Kidney (tissue), 14 donors: Measurements from ENCODE around the gene PTPN1. TPM values are rescaled to one million over a fixed set of nuclear protein-coding genes. Genes with fewer than 3 reads are reported as not detected.

Experiments
- DNase-seq, 5 donors: peaks; one replicate each; pipeline ENCODE4 v3.0.0-alpha.2; 2013 to 2020
- FAIRE-seq: peaks from 2 replicates; lab custom pipeline; 2012; peaks lifted over from hg19 to GRCh38; lab: Jason Lieb, UNC
- H3K27ac ChIP-seq, 2 donors: one replicate each; pipeline ENCODE4 v1.7.0; 2013; ENCODE audit warnings: low read depth in 2 of 2, low read length in 2 of 2, inconsistent platforms in 1 of 2
- H3K27me3 ChIP-seq: one replicate; pipeline ENCODE4 v1.7.1; 2013; ENCODE audit warnings: low read length, inconsistent platforms; ENCODE audit not compliant: control insufficient read depth, insufficient read depth
- H3K36me3 ChIP-seq, 3 donors: one replicate each; pipeline versions ENCODE4 v1.7.0 to v1.7.1; 2013; ENCODE audit warnings: low read length in 3 of 3, control low read depth in 1 of 3, inconsistent platforms in 1 of 3; ENCODE audit not compliant: insufficient read depth in 3 of 3, control insufficient read depth in 2 of 3
- H3K4me1 ChIP-seq, 3 donors: one replicate each; pipeline versions ENCODE4 v1.7.0 to v1.7.1; 2013; ENCODE audit warnings: low read length in 3 of 3, inconsistent platforms in 1 of 3, low read depth in 1 of 3; ENCODE audit not compliant: control insufficient read depth in 2 of 3, insufficient read depth in 2 of 3
- H3K4me3 ChIP-seq, 3 donors: one replicate each; pipeline versions ENCODE4 v1.7.0 to v1.8.1; 2013; ENCODE audit warnings: low read length in 3 of 3, control low read depth in 1 of 3, inconsistent platforms in 1 of 3
- H3K9ac ChIP-seq, 3 donors: one replicate each; pipeline versions ENCODE4 v1.7.0 to v1.7.1; 2013; ENCODE audit warnings: low read length in 3 of 3, control low read depth in 1 of 3, inconsistent platforms in 1 of 3
- H3K9me3 ChIP-seq, 3 donors: one replicate each; pipeline versions ENCODE4 v1.7.0 to v1.7.1; 2013; ENCODE audit warnings: low read length in 3 of 3, control low read depth in 1 of 3, inconsistent platforms in 1 of 3; ENCODE audit not compliant: control insufficient read depth in 2 of 3, insufficient read depth in 1 of 3
- CTCF ChIP-seq: IDR thresholded peaks from 3 replicates; pipeline ENCODE4 v1.5.1; 2012; ENCODE audit warnings: mild to moderate bottlenecking, moderate library complexity, borderline replicate concordance; ENCODE audit not compliant: insufficient read depth; ENCODE audit errors: extremely low read depth
- intact Hi-C: fragments of 100-400 bp; cut with DNase I; formaldehyde crosslinking; loops from one replicate; pipeline ENCODE4 v1.11.1; 2022
- polyA plus RNA-seq: library from polyadenylated mRNA; stranded (reverse); fragments of 350-450 nt; fragmentation: Illumina TruSeq; extraction: RNeasy Lipid Tissue Mini Kit (QIAGEN cat#74804); gene quantifications from one replicate; pipeline ENCODE4 v1.2.3, GENCODE V29; 2014; ENCODE audit warnings: low read depth, low replicate concordance; ENCODE audit not compliant: insufficient read depth
- total RNA-seq: library from RNA; stranded (reverse); fragmentation: NEBNext Ultra II Directional; extraction: Animal tissue kit (Norgen Biotek cat#: 25700); gene quantifications from one replicate; pipeline ENCODE4 v1.2.1, GENCODE V29; 2021
- donor health status: control.
- donor health status: control.
- donor health status: control.
- donor health status: control.
- donor health status: control.
- donor health status: DM: yes; HTN: yes; CAD: no.
- donor health status: Normal renal cell carcinoma (clear cell type).

PTPN1 gene
- total and polyA plus RNA-seq, 2 donors from 2014 or later = 29.6 to 80.4 TPM

GRCh38 chr20:50469796-50470195 lies 40.4 kb upstream of the PTPN1 start:
- intact Hi-C loops = loop anchor here (5.0 to 10.0 kb wide), 2 partner anchors 105 to 282 kb away; no protein-coding TSS in a partner anchor
- no peaks in the 10 kb centered on the region for H3K4me1 ChIP-seq

GRCh38 chr20:50470264-50470858 lies 39.8 kb upstream of the PTPN1 start:
- no peaks in the 10 kb centered on the region for H3K36me3 ChIP-seq
- H3K9me3 ChIP-seq = no peaks in the 10 kb centered on the region
- TF ChIP-seq CTCF = no peak
- H3K27ac ChIP-seq = peak overlapping the region in 1 of 2 donors; percentile 59
- intact Hi-C loops = loop anchor here (10.0 kb wide), 1 partner anchor 104 kb away; no protein-coding TSS in a partner anchor
- H3K27me3 ChIP-seq = no peaks in the 10 kb centered on the region
- FAIRE-seq = no peak
- DNase-seq = peak in 1 of 5 donors; percentile 62
- H3K9ac ChIP-seq = no peak overlapping the region
- no peaks in the 10 kb centered on the region for H3K4me1 ChIP-seq
- no peak overlapping the region for H3K4me3 ChIP-seq

More at GRCh38 chr20:50469796-50470195, 40.4 kb upstream of the PTPN1 start:
- TF ChIP-seq CTCF = no peak
- no peak overlapping the region for H3K27ac ChIP-seq
- no peaks in the 10 kb centered on the region for H3K27me3 ChIP-seq
- no peak for FAIRE-seq
- H3K36me3 ChIP-seq = no peaks in the 10 kb centered on the region
- no peak overlapping the region for H3K4me3 ChIP-seq
- DNase-seq = no peak
- no peak overlapping the region for H3K9ac ChIP-seq
- H3K9me3 ChIP-seq = no peaks in the 10 kb centered on the region

DNA sequence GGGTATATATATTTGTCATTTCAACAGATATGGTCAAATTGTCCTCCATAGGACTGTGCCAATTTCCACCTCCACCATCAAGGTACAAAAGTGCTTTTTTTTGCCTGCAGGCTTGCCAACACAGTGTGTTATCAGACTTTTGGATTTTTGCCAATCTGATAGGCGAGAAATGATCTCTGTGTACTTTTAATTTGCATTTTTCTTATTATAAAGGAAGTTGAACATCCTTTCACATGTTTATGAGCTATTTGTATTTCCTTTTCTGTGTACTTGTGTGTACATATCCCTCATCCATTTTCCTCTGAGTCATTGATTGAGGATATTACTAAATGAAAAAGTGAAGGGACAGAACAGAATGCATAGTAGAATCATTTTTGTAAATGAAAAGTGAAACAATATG lies 39.0 kb upstream of the PTPN1 start:
- Histone ChIP-seq H3K27ac (peak overlapping the region in 1 of 2 donors; percentile 11), H3K9ac (no peak overlapping the region), H3K4me3 (no peak overlapping the region), H3K27me3 (no peaks in the 10 kb centered on the region), H3K36me3 (no peaks in the 10 kb centered on the region), H3K4me1 (no peaks in the 10 kb centered on the region), H3K9me3 (no peaks in the 10 kb centered on the region)
- TF ChIP-seq CTCF = no peak
- intact Hi-C loops = loop anchor here (10.0 kb wide), 1 partner anchor 104 kb away; no protein-coding TSS in a partner anchor
- DNase-seq = no peak
- FAIRE-seq = no peak
